Measurements from ENCODE around the gene ZSCAN5C. TPM values are rescaled to one million over a fixed set of nuclear protein-coding genes. Genes with fewer than 3 reads are reported as not detected.

ZSCAN5C gene
- total and polyA plus RNA-seq, 12 donors, result not detected

- TF ChIP-seq CTCF (IDR thresholded peaks at IDR 0.05) (no peak), POLR2A (IDR thresholded peaks at IDR 0.05) (no peak)
- Histone ChIP-seq H3K27me3 (no peaks in the 10 kb centered on the region), H3K9me3 (replicated peaks in 1 of 3) (no peaks in the 10 kb centered on the region), H3K27ac (peak overlapping the region in 1 of 5 donors; percentile 63), H3K36me3 (replicated peaks in 1 of 2) (peaks cover 0 to 25% of the 10 kb centered on the region in 2 donors), H3K4me3 (no peak overlapping the region), H3K4me1 (replicated peaks in 1 of 2) (peaks cover 4 to 10% of the 10 kb centered on the region in 2 donors)
- DNase-seq, result no peak
- 75 to 81% (median 78%) methylated on average over 4 to 11 of the region's 11 CpGs for WGBS, 4 donors
- intact Hi-C loops (cut with DNase I), result loop anchor here in 1 of 2 donors (5.0 kb wide), 1 partner anchor 79 kb away; no protein-coding TSS in a partner anchor
These were observed 45.3 kb upstream of the ZSCAN5C start for GRCh38 chr19:56156768-56157167.

DNA sequence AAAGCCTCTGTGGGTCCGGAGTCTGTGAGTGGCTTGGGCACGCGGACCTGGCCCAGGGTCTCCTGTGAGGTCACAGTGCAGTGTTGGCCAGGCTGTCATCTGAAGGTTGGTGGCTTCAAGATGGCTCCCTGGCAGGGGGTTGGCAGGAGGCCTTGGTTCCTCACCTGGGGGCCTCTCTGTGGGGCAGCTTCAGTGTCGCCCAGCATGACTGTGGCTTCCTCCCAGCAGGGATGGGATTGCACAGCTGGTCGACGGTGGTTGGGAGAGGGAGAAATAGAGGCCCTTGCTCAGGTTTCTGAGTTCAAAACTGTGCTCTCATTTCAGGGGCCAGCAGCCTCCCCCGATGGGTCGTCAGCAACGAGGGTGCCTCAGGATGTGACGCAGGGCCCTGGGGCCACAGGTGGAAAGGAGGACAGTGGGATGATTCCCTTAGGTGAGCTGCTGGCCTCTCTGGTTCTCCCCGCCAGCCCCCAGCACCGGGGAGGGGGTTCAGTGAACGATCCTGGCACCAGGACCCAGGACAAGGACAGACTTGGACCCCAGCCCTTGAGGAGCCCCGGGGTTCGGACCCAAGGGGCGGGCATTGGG, 43.8 kb upstream of the ZSCAN5C start:
- intact Hi-C loops (cut with DNase I), result loop anchor here in 1 of 2 donors (5.0 kb wide), 1 partner anchor 81 kb away; no protein-coding TSS in a partner anchor
- WGBS, 4 donors, result 92 to 97% (median 96%) methylated on average over 9 to 16 of the region's 16 CpGs
- peak in 1 of 7 donors; percentile 12 for DNase-seq
- H3K9me3 ChIP-seq (replicated peaks in 1 of 3), result no peaks in the 10 kb centered on the region
- no peaks in the 10 kb centered on the region for H3K27me3 ChIP-seq
- H3K27ac ChIP-seq, result no peak overlapping the region
- no peak overlapping the region for H3K4me3 ChIP-seq
- no peaks in the 10 kb centered on the region for H3K4me1 ChIP-seq (replicated peaks in 1 of 2)
- TF ChIP-seq POLR2A (IDR thresholded peaks at IDR 0.05) (no peak), CTCF (IDR thresholded peaks at IDR 0.05) (no peak)
- H3K36me3 ChIP-seq (replicated peaks in 1 of 2), result peaks cover 0 to 25% of the 10 kb centered on the region in 2 donors

DNA sequence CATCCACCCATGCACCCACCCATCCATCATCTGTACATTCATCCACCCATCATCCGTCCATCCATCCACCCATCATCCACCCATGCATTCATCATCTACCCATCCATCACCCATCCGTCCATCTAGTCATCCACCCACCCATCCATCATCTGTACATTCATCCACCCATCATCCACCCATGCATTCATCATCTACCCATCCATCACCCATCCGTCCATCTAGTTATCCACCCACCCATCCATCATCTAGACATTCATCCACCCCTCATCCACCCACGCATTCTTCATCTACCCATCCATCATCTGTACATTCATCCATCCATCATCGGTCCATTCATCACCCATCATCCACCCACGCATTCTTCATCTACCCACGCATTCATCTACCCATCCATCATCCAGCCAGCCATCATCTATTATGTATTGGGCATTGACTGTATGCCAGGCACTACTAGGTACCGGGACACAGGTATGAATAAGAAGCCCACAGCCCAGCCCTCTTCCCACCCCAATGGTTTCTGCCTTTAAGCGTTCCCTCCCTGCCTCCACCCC, 43.0 kb upstream of the ZSCAN5C start:
- intact Hi-C loops (cut with DNase I), result loop anchor here in 1 of 2 donors (5.0 kb wide), 1 partner anchor 82 kb away; no protein-coding TSS in a partner anchor
- WGBS, 4 donors, result 89 to 96% (median 94%) methylated on average over 9 of the region's 9 CpGs
- Histone ChIP-seq H3K9me3 (replicated peaks in 1 of 3) (no peaks in the 10 kb centered on the region), H3K27ac (no peak overlapping the region), H3K36me3 (replicated peaks in 1 of 2) (peaks cover 0 to 25% of the 10 kb centered on the region in 2 donors), H3K27me3 (no peaks in the 10 kb centered on the region), H3K4me3 (no peak overlapping the region), H3K4me1 (replicated peaks in 1 of 2) (no peaks in the 10 kb centered on the region)
- no peak for TF ChIP-seq POLR2A (IDR thresholded peaks at IDR 0.05)
- TF ChIP-seq CTCF (IDR thresholded peaks at IDR 0.05), result no peak
- no peak for DNase-seq

GRCh38 chr19:56159622-56160271, 42.3 kb upstream of the ZSCAN5C start:
- no peaks in the 10 kb centered on the region for H3K27me3 ChIP-seq
- H3K27ac ChIP-seq, result no peak overlapping the region
- no peak overlapping the region for H3K4me3 ChIP-seq
- H3K4me1 ChIP-seq (replicated peaks in 1 of 2), result no peaks in the 10 kb centered on the region
- WGBS, 4 donors, result 94 to 97% (median 97%) methylated on average over 14 to 69 of the region's 69 CpGs
- peaks cover 0 to 25% of the 10 kb centered on the region in 2 donors for H3K36me3 ChIP-seq (replicated peaks in 1 of 2)
- TF ChIP-seq POLR2A (IDR thresholded peaks at IDR 0.05) (no peak), CTCF (IDR thresholded peaks at IDR 0.05) (no peak)
- H3K9me3 ChIP-seq (replicated peaks in 1 of 3), result no peaks in the 10 kb centered on the region
- no peak for DNase-seq
- intact Hi-C loops (cut with DNase I), result loop anchor here in 1 of 2 donors (5.0 kb wide), 1 partner anchor 82 kb away; no protein-coding TSS in a partner anchor
